GM18873 (cell line): ENCODE results near the gene OR1I1.

Source experiments
- ATAC-seq: cut with Tn5 transposase; IDR thresholded peaks from one replicate; pipeline ENCODE4 v1.9.1; 2021; ENCODE audit warnings: mild to moderate bottlenecking, moderate library complexity, moderate number of reproducible peaks; ENCODE audit not compliant: unreplicated experiment, low FRiP score

The OR1I1 gene

GRCh38 chr19:15141143-15141542 is 59.1 kb downstream of the OR1I1 start:
- no peak for ATAC-seq

- ATAC-seq, result no peak
Measured at GRCh38 chr19:15142313-15142712, 60.3 kb downstream of the OR1I1 start.
